ENCODE measurements around the gene HSPA1L.

DNA sequence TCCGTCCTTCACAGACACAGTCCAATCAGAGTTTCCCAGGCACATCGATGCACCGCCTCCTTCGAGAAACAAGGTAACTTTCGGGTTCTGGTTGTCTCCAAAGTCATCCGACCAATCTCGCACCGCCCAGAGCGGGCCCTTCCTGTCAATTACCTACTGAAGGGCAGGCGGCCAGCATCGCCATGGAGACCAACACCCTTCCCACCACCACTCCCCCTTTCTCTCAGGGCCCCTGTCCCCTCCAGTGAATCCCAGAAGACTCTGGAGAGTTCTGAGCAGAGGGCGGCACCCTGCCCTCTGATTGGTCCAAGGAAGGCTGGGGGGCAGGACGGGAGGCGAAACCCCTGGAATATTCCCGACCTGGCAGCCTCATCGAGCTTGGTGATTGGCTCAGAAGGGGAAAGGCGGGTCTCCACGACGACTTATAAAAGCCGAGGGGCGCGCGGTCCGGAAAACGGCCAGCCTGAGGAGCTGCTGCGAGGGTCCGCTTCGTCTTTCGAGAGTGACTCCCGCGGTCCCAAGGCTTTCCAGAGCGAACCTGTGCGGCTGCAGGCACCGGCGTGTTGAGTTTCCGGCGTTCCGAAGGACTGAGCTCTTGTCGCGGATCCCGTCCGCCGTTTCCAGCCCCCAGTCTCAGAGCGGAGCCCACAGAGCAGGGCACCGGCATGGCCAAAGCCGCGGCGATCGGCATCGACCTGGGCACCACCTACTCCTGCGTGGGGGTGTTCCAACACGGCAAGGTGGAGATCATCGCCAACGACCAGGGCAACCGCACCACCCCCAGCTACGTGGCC is 12.4 kb upstream of the HSPA1L start, which contains the start of gene HSPA1B:
- TF ChIP-seq GATA2 (IDR thresholded peaks at IDR 0.05; ENCODE audit: low read depth, low read length) (no peak), GATA3 (IDR thresholded peaks at IDR 0.05; ENCODE audit: low read depth, low read length) (no peak)
